ENCODE results near the gene ZMYND11. TPM values are rescaled to one million over a fixed set of nuclear protein-coding genes. Genes with fewer than 3 reads are reported as not detected.
"Not testable (repeated sequence)": the region's sequence is repeated elsewhere in the genome, so short reads cannot be mapped to it uniquely, and the experiment has no call there.

The ZMYND11 gene
- total RNA-seq, 1 donor from 2014 or later = 82.5 TPM

GRCh38 chr10:244227-244626 is 109.0 kb downstream of the ZMYND11 start:
- no peak for DNase-seq (ENCODE audit: low spot score)

GRCh38 chr10:246431-246830 is 111.2 kb downstream of the ZMYND11 start:
- DNase-seq (ENCODE audit: low spot score) = no peak

- no peak for DNase-seq (ENCODE audit: low spot score)
Measured at GRCh38 chr10:247480-247879, 112.2 kb downstream of the ZMYND11 start.

- no peak for DNase-seq (ENCODE audit: low spot score)
Measured at GRCh38 chr10:248307-248706, 113.1 kb downstream of the ZMYND11 start.

- no peak for DNase-seq (ENCODE audit: low spot score)
Measured at GRCh38 chr10:251982-252582, 116.8 kb downstream of the ZMYND11 start.

- no peak for DNase-seq (ENCODE audit: low spot score)
Measured at GRCh38 chr10:260819-261429, 125.7 kb downstream of the ZMYND11 start.

GRCh38 chr10:264160-265073 is 129.2 kb downstream of the ZMYND11 start:
- DNase-seq (ENCODE audit: low spot score) = not testable (repeated sequence)

- DNase-seq (ENCODE audit: low spot score) = not testable (repeated sequence)
Measured at GRCh38 chr10:265074-265440, 129.8 kb downstream of the ZMYND11 start.

GRCh38 chr10:265816-266588 is 130.7 kb downstream of the ZMYND11 start:
- DNase-seq (ENCODE audit: low spot score) = not testable (repeated sequence)

GRCh38 chr10:266974-267425 is 131.7 kb downstream of the ZMYND11 start:
- no peak for DNase-seq (ENCODE audit: low spot score)

GRCh38 chr10:267705-268104 is 132.4 kb downstream of the ZMYND11 start:
- DNase-seq (ENCODE audit: low spot score) = no peak

- no peak for DNase-seq (ENCODE audit: low spot score)
Measured at GRCh38 chr10:269440-270074, 134.3 kb downstream of the ZMYND11 start.

- DNase-seq (ENCODE audit: low spot score) = no peak
Measured at GRCh38 chr10:271201-271600, 135.9 kb downstream of the ZMYND11 start.

GRCh38 chr10:271722-272121 is 136.5 kb downstream of the ZMYND11 start:
- DNase-seq (ENCODE audit: low spot score) = no peak

GRCh38 chr10:273088-273487 is 137.8 kb downstream of the ZMYND11 start:
- DNase-seq (ENCODE audit: low spot score) = no peak

GRCh38 chr10:274866-275265 is 139.6 kb downstream of the ZMYND11 start:
- DNase-seq (ENCODE audit: low spot score) = no peak

- no peak for DNase-seq (ENCODE audit: low spot score)
Measured at GRCh38 chr10:275680-276079, 140.4 kb downstream of the ZMYND11 start.

GRCh38 chr10:277963-278362 is 142.7 kb downstream of the ZMYND11 start:
- DNase-seq (ENCODE audit: low spot score) = no peak

GRCh38 chr10:278707-279106 is 143.5 kb downstream of the ZMYND11 start:
- no peak for DNase-seq (ENCODE audit: low spot score)

- DNase-seq (ENCODE audit: low spot score) = no peak
Measured at GRCh38 chr10:279232-279631, 144.0 kb downstream of the ZMYND11 start.

GRCh38 chr10:279655-280054 is 144.4 kb downstream of the ZMYND11 start:
- no peak for DNase-seq (ENCODE audit: low spot score)
